Trophoblast cell (in vitro differentiated cells and primary cell): ENCODE measurements around the gene COL23A1.
"Not testable (repeated sequence)": the region's sequence is repeated elsewhere in the genome, so short reads cannot be mapped to it uniquely, and the experiment has no call there.

Experiments
- DNase-seq, 2 donors: peaks; one replicate each; pipeline ENCODE4 v3.0.0-alpha.2; 2016
- H2AFZ ChIP-seq: 2 replicates; pipeline ENCODE4 v1.6.1; 2013; ENCODE audit warnings: low read length, moderate library complexity, mild to moderate bottlenecking; ENCODE audit not compliant: insufficient read depth, poor library complexity
- H2AK5ac ChIP-seq: 2 replicates; pipeline ENCODE4 v1.6.1; 2013; ENCODE audit warnings: mild to moderate bottlenecking, low read length
- H2BK120ac ChIP-seq: 2 replicates; pipeline ENCODE4 v1.6.1; 2013; ENCODE audit warnings: low read length, mild to moderate bottlenecking, moderate library complexity; ENCODE audit not compliant: insufficient read depth, poor library complexity
- H2BK12ac ChIP-seq: 2 replicates; pipeline ENCODE4 v1.6.1; 2013; ENCODE audit warnings: mild to moderate bottlenecking, low read length, moderate library complexity
- H2BK5ac ChIP-seq: 2 replicates; pipeline ENCODE4 v1.6.1; 2013; ENCODE audit warnings: low read length, low read depth, moderate library complexity, mild to moderate bottlenecking; ENCODE audit not compliant: poor library complexity
- H3K14ac ChIP-seq: 2 replicates; pipeline ENCODE4 v1.6.1; 2013; ENCODE audit warnings: mild to moderate bottlenecking, low read length
- H3K18ac ChIP-seq: 2 replicates; pipeline ENCODE4 v1.6.1; 2013; ENCODE audit warnings: mild to moderate bottlenecking, low read length
- H3K23ac ChIP-seq: 2 replicates; pipeline ENCODE4 v1.6.1; 2013; ENCODE audit warnings: low read length
- H3K27ac ChIP-seq: 2 replicates; pipeline ENCODE4 v1.5.1; 2013; ENCODE audit warnings: low read depth, mild to moderate bottlenecking, inconsistent platforms, low read length, moderate library complexity
- H3K27me3 ChIP-seq: 2 replicates; pipeline ENCODE4 v1.6.1; 2013; ENCODE audit warnings: inconsistent platforms, mild to moderate bottlenecking, low read length, moderate library complexity; ENCODE audit not compliant: insufficient read depth
- H3K36me3 ChIP-seq, 2 experiments: 1 replicate in 1 of 2; 2 replicates in 1 of 2; pipeline ENCODE4 v1.6.1; 2013; ENCODE audit warnings: low read length in 2 of 2, mild to moderate bottlenecking in 2 of 2, moderate library complexity in 1 of 2; ENCODE audit not compliant: insufficient read depth in 2 of 2, control insufficient read depth in 1 of 2
- H3K4ac ChIP-seq: 2 replicates; pipeline ENCODE4 v1.6.1; 2013; ENCODE audit warnings: low read depth, mild to moderate bottlenecking, low read length, moderate library complexity
- H3K4me1 ChIP-seq, 2 experiments: 1 replicate in 1 of 2; 2 replicates in 1 of 2; pipeline ENCODE4 v1.6.1; 2013; ENCODE audit warnings: low read length in 2 of 2, mild to moderate bottlenecking in 2 of 2, moderate library complexity in 1 of 2; ENCODE audit not compliant: insufficient read depth in 2 of 2, control insufficient read depth in 1 of 2
- H3K4me2 ChIP-seq: 2 replicates; pipeline ENCODE4 v1.6.1; 2013; ENCODE audit warnings: inconsistent platforms, mild to moderate bottlenecking, low read length, moderate library complexity
- H3K4me3 ChIP-seq: 2 replicates; pipeline ENCODE4 v1.5.1; 2013; ENCODE audit warnings: mild to moderate bottlenecking, low read depth, low read length, inconsistent platforms
- H3K79me1 ChIP-seq: one replicate; pipeline ENCODE4 v1.6.1; 2013; ENCODE audit warnings: low read length
- H3K79me2 ChIP-seq: 2 replicates; pipeline ENCODE4 v1.6.1; 2013; ENCODE audit warnings: low read length, mild to moderate bottlenecking; ENCODE audit not compliant: control insufficient read depth, insufficient read depth, poor library complexity
- H3K9ac ChIP-seq: 2 replicates; pipeline ENCODE4 v1.6.1; 2013; ENCODE audit warnings: mild to moderate bottlenecking, low read length
- H3K9me3 ChIP-seq: 2 replicates; pipeline ENCODE4 v1.6.1; 2013; ENCODE audit warnings: low read depth, mild to moderate bottlenecking, control low read depth, inconsistent platforms, low read length; ENCODE audit not compliant: insufficient read depth
- H4K12ac ChIP-seq: 2 replicates; pipeline ENCODE4 v1.6.1; 2013; ENCODE audit warnings: low read depth, mild to moderate bottlenecking, low read length, moderate library complexity
- H4K8ac ChIP-seq: 2 replicates; pipeline ENCODE4 v1.6.1; 2013; ENCODE audit warnings: low read depth, mild to moderate bottlenecking, low read length, moderate library complexity
- H4K91ac ChIP-seq: one replicate; pipeline ENCODE4 v1.6.1; 2013; ENCODE audit warnings: low read depth, mild to moderate bottlenecking, low read length, moderate library complexity
- WGBS: extraction: QIAGEN DNeasy Blood & Tissue Kit; methylation state at CpG from one replicate; pipeline ENCODE4 v1.1.7; 2013; ENCODE audit warnings: missing lambda C conversion rate; ENCODE audit not compliant: insufficient read length, insufficient coverage; ENCODE audit errors: extremely low coverage; 5-methylcytosine and 5-hydroxymethylcytosine counted together

COL23A1 gene

GRCh38 chr5:178488696-178489095 is 101.5 kb downstream of the COL23A1 start:
- Histone ChIP-seq H3K79me2 (no peaks in the 10 kb centered on the region), H4K91ac (no peak overlapping the region), H3K79me1 (no peaks in the 10 kb centered on the region), H3K18ac (no peak overlapping the region), H3K27ac (no peak overlapping the region), H2BK12ac (no peak overlapping the region), H2AFZ (no peak overlapping the region), H3K14ac (no peak overlapping the region), H3K27me3 (no peaks in the 10 kb centered on the region), H2BK120ac (no peak overlapping the region), H3K36me3 (no peaks in the 10 kb centered on the region), H3K4me3 (no peak overlapping the region), H4K8ac (no peak overlapping the region), H2AK5ac (no peak overlapping the region), H3K4me2 (no peak overlapping the region), H4K12ac (no peak overlapping the region), H3K9ac (no peak overlapping the region), H3K9me3 (peaks cover 6% of the 10 kb centered on the region), H3K4me1 (peaks cover 0 to 6% of the 10 kb centered on the region in 2 experiments), H3K4ac (no peak overlapping the region), H3K23ac (no peak overlapping the region), H2BK5ac (no peak overlapping the region)
- DNase-seq, result no peak
- WGBS, result no CpG with 5 or more reads among the region's 8 CpGs

GRCh38 chr5:178487911-178488600 is 102.1 kb downstream of the COL23A1 start:
- H3K14ac ChIP-seq, result no peak overlapping the region
- no peaks in the 10 kb centered on the region for H3K79me1 ChIP-seq
- no peak overlapping the region for H2BK120ac ChIP-seq
- H3K79me2 ChIP-seq, result no peaks in the 10 kb centered on the region
- no peak overlapping the region for H3K9ac ChIP-seq
- no peak overlapping the region for H3K4ac ChIP-seq
- WGBS, result no CpG with 5 or more reads among the region's 9 CpGs
- H2BK5ac ChIP-seq, result no peak overlapping the region
- peaks cover 6% of the 10 kb centered on the region for H3K9me3 ChIP-seq
- H4K12ac ChIP-seq, result no peak overlapping the region
- no peak overlapping the region for H3K18ac ChIP-seq
- no peak overlapping the region for H3K4me3 ChIP-seq
- peaks cover 0 to 6% of the 10 kb centered on the region in 2 experiments for H3K4me1 ChIP-seq
- no peak overlapping the region for H4K8ac ChIP-seq
- no peak overlapping the region for H2BK12ac ChIP-seq
- H4K91ac ChIP-seq, result no peak overlapping the region
- H3K23ac ChIP-seq, result no peak overlapping the region
- H3K27ac ChIP-seq, result no peak overlapping the region
- H3K4me2 ChIP-seq, result no peak overlapping the region
- no peaks in the 10 kb centered on the region for H3K27me3 ChIP-seq
- H2AFZ ChIP-seq, result no peak overlapping the region
- no peaks in the 10 kb centered on the region for H3K36me3 ChIP-seq
- DNase-seq, result no peak
- no peak overlapping the region for H2AK5ac ChIP-seq

- not testable (repeated sequence) for H4K8ac ChIP-seq
Measured at GRCh38 chr5:178486878-178487512, 103.2 kb downstream of the COL23A1 start.

GRCh38 chr5:178486239-178486641 is 104.0 kb downstream of the COL23A1 start:
- H4K12ac ChIP-seq, result no peak overlapping the region
- DNase-seq, result no peak
- H3K4me2 ChIP-seq, result no peak overlapping the region
- no peak overlapping the region for H2BK5ac ChIP-seq
- no peak overlapping the region for H2AK5ac ChIP-seq
- no peaks in the 10 kb centered on the region for H3K79me2 ChIP-seq
- no peak overlapping the region for H4K91ac ChIP-seq
- no peaks in the 10 kb centered on the region for H3K27me3 ChIP-seq
- peaks cover 0 to 6% of the 10 kb centered on the region in 2 experiments for H3K4me1 ChIP-seq
- no peak overlapping the region for H3K23ac ChIP-seq
- no peak overlapping the region for H3K4me3 ChIP-seq
- peaks cover 2% of the 10 kb centered on the region for H3K9me3 ChIP-seq
- no peaks in the 10 kb centered on the region for H3K36me3 ChIP-seq
- H3K9ac ChIP-seq, result no peak overlapping the region
- no peak overlapping the region for H2BK12ac ChIP-seq
- no peak overlapping the region for H4K8ac ChIP-seq
- H3K79me1 ChIP-seq, result no peaks in the 10 kb centered on the region
- WGBS, result no CpG with 5 or more reads among the region's 17 CpGs
- no peak overlapping the region for H3K18ac ChIP-seq
- H3K4ac ChIP-seq, result no peak overlapping the region
- H3K27ac ChIP-seq, result no peak overlapping the region
- H3K14ac ChIP-seq, result no peak overlapping the region
- H2AFZ ChIP-seq, result no peak overlapping the region
- H2BK120ac ChIP-seq, result no peak overlapping the region

More at GRCh38 chr5:178486878-178487512, 103.2 kb downstream of the COL23A1 start:
- H3K4ac ChIP-seq, H2BK120ac ChIP-seq, H3K23ac ChIP-seq, H3K14ac ChIP-seq, H2BK5ac ChIP-seq, H3K27ac ChIP-seq, H2BK12ac ChIP-seq, H3K9ac ChIP-seq, H4K91ac ChIP-seq, H3K4me1 ChIP-seq, H2AK5ac ChIP-seq, H3K79me1 ChIP-seq, H3K27me3 ChIP-seq, H3K9me3 ChIP-seq, H3K79me2 ChIP-seq, DNase-seq, H3K4me3 ChIP-seq, H4K12ac ChIP-seq, H3K4me2 ChIP-seq, H2AFZ ChIP-seq, H3K36me3 ChIP-seq, H3K18ac ChIP-seq: not testable (repeated sequence)
- WGBS, result no CpG with 5 or more reads among the region's 10 CpGs
